22Rv1 (cell line): ENCODE measurements around the gene VTI1A.

Experiments
- CTCF ChIP-seq: fragments of 450-650 bp; IDR thresholded peaks from 2 replicates; pipeline ENCODE4 v1.5.1; 2017; ENCODE audit warnings: mild to moderate bottlenecking
- ZFX ChIP-seq: fragments of 450-650 bp; IDR thresholded peaks from 2 replicates; pipeline ENCODE4 v1.6.1; 2017; ENCODE audit warnings: antibody characterized with exemption, borderline replicate concordance

DNA sequence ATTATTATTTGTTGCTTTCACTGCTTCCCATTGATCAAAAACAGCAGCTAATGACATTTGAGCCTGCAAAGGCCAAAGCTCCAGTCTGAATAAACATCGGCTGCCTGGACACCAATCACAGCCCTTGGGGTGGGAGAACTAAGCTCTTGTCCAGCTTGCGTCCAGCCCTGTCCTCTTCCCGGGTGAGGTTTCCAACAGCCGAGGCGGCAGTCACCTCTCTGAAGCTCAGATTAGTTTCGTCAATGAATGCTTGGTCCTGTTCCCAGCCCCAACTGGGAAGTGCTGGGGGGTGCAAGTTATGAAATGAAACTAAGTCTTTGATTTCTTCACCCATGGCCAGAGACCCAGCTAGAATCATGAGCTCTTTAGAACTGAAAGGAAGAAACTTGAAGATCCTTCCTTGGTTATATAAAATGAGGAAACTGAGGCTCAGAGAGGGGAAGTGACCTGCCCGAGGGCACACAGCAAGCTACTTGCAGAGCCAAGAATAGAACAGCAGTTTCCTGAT lies 389.0 kb downstream of the VTI1A start:
- TF ChIP-seq CTCF: no peak
- no peak for TF ChIP-seq ZFX
